Measurements from ENCODE around the gene STK32B. TPM values are rescaled to one million over a fixed set of nuclear protein-coding genes. Genes with fewer than 3 reads are reported as not detected.

Gene STK32B
- polyA plus RNA-seq, 1 of the 3 experiments (the other 2 are of a cell fraction) = 0.20 TPM

DNA sequence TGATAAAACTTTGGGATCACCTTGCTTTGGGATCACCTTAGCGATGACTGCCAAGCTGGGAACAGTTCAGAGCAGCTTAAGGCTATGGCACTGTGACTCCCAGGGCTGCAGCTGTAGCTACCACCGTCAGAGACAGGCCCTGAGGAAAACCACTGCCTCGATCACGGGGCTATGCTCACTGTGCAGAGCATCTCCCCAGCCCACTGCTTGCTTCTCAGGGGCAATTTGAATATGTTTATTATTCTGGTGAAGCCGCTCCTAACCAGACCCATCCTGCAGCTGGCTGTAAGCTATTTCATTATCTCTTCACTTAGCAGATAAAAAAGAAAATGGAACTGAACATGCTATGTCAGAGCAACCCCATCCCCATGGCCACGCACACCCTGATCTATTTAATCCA is 328.6 kb downstream of the STK32B start (continued):
- TF ChIP-seq, protein P1, sequence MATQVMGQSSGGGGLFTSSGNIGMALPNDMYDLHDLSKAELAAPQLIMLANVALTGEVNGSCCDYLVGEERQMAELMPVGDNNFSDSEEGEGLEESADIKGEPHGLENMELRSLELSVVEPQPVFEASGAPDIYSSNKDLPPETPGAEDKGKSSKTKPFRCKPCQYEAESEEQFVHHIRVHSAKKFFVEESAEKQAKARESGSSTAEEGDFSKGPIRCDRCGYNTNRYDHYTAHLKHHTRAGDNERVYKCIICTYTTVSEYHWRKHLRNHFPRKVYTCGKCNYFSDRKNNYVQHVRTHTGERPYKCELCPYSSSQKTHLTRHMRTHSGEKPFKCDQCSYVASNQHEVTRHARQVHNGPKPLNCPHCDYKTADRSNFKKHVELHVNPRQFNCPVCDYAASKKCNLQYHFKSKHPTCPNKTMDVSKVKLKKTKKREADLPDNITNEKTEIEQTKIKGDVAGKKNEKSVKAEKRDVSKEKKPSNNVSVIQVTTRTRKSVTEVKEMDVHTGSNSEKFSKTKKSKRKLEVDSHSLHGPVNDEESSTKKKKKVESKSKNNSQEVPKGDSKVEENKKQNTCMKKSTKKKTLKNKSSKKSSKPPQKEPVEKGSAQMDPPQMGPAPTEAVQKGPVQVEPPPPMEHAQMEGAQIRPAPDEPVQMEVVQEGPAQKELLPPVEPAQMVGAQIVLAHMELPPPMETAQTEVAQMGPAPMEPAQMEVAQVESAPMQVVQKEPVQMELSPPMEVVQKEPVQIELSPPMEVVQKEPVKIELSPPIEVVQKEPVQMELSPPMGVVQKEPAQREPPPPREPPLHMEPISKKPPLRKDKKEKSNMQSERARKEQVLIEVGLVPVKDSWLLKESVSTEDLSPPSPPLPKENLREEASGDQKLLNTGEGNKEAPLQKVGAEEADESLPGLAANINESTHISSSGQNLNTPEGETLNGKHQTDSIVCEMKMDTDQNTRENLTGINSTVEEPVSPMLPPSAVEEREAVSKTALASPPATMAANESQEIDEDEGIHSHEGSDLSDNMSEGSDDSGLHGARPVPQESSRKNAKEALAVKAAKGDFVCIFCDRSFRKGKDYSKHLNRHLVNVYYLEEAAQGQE (IDR thresholded peaks at IDR 0.05; ENCODE audit: low read depth, low read length) = no peak
- no peak for TF ChIP-seq GATA2 (CRISPR knock-in tag; IDR thresholded peaks at IDR 0.05)
- no peak for TF ChIP-seq RAD21 (IDR thresholded peaks at IDR 0.05; ENCODE audit: low read length)
- no peak for TF ChIP-seq GABPA (IDR thresholded peaks at IDR 0.05; ENCODE audit: low read depth)
- TF ChIP-seq, protein P2, sequence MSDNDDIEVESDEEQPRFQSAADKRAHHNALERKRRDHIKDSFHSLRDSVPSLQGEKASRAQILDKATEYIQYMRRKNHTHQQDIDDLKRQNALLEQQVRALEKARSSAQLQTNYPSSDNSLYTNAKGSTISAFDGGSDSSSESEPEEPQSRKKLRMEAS (IDR thresholded peaks at IDR 0.05; ENCODE audit: low read depth) = no peak
- TF ChIP-seq NRF1 (IDR thresholded peaks at IDR 0.05; ENCODE audit: low read depth, low read length) = no peak
- TF ChIP-seq TEAD4 (IDR thresholded peaks at IDR 0.05; ENCODE audit: borderline replicate concordance, insufficient read depth) = no peak

DNA sequence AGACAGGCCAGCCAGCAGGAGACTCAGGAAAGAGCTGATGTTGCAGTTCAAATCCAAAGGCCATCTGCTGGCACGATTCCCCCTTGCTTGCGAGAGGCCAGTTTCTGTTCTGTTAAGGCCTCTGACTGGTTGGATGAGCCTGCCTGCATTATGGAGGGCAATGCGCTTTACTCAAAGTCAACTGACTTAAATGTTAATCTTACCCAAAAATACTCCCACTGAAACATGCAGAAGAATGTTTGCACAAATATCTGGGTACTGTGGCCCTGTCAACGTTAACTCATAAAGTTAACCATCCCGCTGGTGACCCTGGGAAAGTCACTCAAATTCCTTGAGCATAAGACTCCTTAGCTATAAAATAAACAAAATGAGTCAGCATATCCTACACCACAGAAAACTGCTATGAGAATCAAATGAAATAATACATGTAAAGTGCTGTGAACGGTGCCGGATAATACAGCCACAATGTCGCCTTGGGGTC is 330.7 kb downstream of the STK32B start:
- Histone ChIP-seq H3K9ac (no peak overlapping the region), H3K4me1 (ENCODE audit: control insufficient read depth in 1 of 2, insufficient read depth in 2 of 2, low read depth in 1 of 2, low read length in 1 of 2) (no peaks in the 10 kb centered on the region; a peak in 1 of 4 replicates), H3K9me3 (no peaks in the 10 kb centered on the region), H2AFZ (ENCODE audit: low read depth) (no peak overlapping the region), H3F3A (replicated peaks; ENCODE audit: insufficient read depth) (no peaks in the 10 kb centered on the region), H3K79me2 (ENCODE audit: insufficient read depth) (no peaks in the 10 kb centered on the region), H3K4me3 (ENCODE audit: low read depth in 2 of 2, low read length in 1 of 2) (no peak overlapping the region), H3K9me2 (no peaks in the 10 kb centered on the region), H3K4me2 (no peak overlapping the region), H3K27ac (ENCODE audit: low read depth in 2 of 2, low read length in 1 of 2) (no peak overlapping the region), H4K20me1 (ENCODE audit: insufficient read depth) (no peaks in the 10 kb centered on the region), H3K36me3 (replicated peaks in 1 of 2; ENCODE audit: control insufficient read depth in 1 of 2, insufficient read depth in 2 of 2, low read length in 1 of 2) (no peaks in the 10 kb centered on the region), H3K27me3 (ENCODE audit: insufficient read depth) (no peaks in the 10 kb centered on the region; the same call in 1 of the 2 replicates)
- WGBS (ENCODE audit: low lambda C conversion rate) = 47% methylated on average over 8 of the region's 8 CpGs
- CTCF ChIA-PET = interaction anchor here (1.4 kb wide), 1 partner anchor 18 kb away, joined by 8 read pairs; no protein-coding TSS in a partner anchor
- POLR2A ChIA-PET = no interaction called here
- DNase-seq = no peak
- no peak for TF ChIP-seq FOSL2 (IDR thresholded peaks at IDR 0.05; ENCODE audit: borderline replicate concordance, low read depth)
- TF ChIP-seq GABPA (IDR thresholded peaks at IDR 0.05; ENCODE audit: low read depth) = no peak
- no peak for TF ChIP-seq FOXM1 (IDR thresholded peaks at IDR 0.05; ENCODE audit: low read depth)
- no peak for TF ChIP-seq TAF1 (IDR thresholded peaks at IDR 0.05; ENCODE audit: borderline replicate concordance, low read depth, low read length)
- TF ChIP-seq YY1 (IDR thresholded peaks at IDR 0.05; ENCODE audit: low read depth) = no peak
- TF ChIP-seq FOXJ3 (CRISPR knock-in tag; IDR thresholded peaks at IDR 0.05) = no peak
- no peak for TF ChIP-seq RAD21 (IDR thresholded peaks at IDR 0.05; ENCODE audit: low read length)
- no peak for TF ChIP-seq TEAD4 (IDR thresholded peaks at IDR 0.05; ENCODE audit: borderline replicate concordance, insufficient read depth)
- TF ChIP-seq NFIC (IDR thresholded peaks at IDR 0.05; ENCODE audit: borderline replicate concordance) = no peak
- no peak for TF ChIP-seq RXRA (IDR thresholded peaks at IDR 0.05; ENCODE audit: borderline replicate concordance, low read depth)
- TF ChIP-seq, protein P3, sequence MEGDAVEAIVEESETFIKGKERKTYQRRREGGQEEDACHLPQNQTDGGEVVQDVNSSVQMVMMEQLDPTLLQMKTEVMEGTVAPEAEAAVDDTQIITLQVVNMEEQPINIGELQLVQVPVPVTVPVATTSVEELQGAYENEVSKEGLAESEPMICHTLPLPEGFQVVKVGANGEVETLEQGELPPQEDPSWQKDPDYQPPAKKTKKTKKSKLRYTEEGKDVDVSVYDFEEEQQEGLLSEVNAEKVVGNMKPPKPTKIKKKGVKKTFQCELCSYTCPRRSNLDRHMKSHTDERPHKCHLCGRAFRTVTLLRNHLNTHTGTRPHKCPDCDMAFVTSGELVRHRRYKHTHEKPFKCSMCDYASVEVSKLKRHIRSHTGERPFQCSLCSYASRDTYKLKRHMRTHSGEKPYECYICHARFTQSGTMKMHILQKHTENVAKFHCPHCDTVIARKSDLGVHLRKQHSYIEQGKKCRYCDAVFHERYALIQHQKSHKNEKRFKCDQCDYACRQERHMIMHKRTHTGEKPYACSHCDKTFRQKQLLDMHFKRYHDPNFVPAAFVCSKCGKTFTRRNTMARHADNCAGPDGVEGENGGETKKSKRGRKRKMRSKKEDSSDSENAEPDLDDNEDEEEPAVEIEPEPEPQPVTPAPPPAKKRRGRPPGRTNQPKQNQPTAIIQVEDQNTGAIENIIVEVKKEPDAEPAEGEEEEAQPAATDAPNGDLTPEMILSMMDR (IDR thresholded peaks at IDR 0.05) = no peak

All from SK-N-SH (cell line).